AG09309 (cell line): Measurements from ENCODE around the gene GP9.
"Not testable (repeated sequence)": the region's sequence is repeated elsewhere in the genome, so short reads cannot be mapped to it uniquely, and the experiment has no call there.

Experiments
- DNase-seq: peaks from one replicate; pipeline ENCODE4 v3.0.0-alpha.2; 2010; ENCODE audit warnings: low read depth
- H3K4me3 ChIP-seq: 2 replicates; pipeline ENCODE4 v1.5.1; 2011; ENCODE audit warnings: mild to moderate bottlenecking, low read depth, low read length, moderate library complexity; ENCODE audit not compliant: control insufficient read depth
- TF ChIP-seq, protein P1 (sequence below): IDR thresholded peaks from 2 replicates; pipeline ENCODE4 v1.5.1; 2011; ENCODE audit warnings: mild to moderate bottlenecking, low read depth, low read length, inconsistent platforms; ENCODE audit not compliant: insufficient read depth, control insufficient read depth; ENCODE audit errors: missing control alignments

Gene GP9

GRCh38 chr3:129061888-129062834 is 1.6 kb downstream of the GP9 start:
- DNase-seq: no peak
- TF ChIP-seq, protein P1, sequence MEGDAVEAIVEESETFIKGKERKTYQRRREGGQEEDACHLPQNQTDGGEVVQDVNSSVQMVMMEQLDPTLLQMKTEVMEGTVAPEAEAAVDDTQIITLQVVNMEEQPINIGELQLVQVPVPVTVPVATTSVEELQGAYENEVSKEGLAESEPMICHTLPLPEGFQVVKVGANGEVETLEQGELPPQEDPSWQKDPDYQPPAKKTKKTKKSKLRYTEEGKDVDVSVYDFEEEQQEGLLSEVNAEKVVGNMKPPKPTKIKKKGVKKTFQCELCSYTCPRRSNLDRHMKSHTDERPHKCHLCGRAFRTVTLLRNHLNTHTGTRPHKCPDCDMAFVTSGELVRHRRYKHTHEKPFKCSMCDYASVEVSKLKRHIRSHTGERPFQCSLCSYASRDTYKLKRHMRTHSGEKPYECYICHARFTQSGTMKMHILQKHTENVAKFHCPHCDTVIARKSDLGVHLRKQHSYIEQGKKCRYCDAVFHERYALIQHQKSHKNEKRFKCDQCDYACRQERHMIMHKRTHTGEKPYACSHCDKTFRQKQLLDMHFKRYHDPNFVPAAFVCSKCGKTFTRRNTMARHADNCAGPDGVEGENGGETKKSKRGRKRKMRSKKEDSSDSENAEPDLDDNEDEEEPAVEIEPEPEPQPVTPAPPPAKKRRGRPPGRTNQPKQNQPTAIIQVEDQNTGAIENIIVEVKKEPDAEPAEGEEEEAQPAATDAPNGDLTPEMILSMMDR: no peak
- no peak overlapping the region for H3K4me3 ChIP-seq

DNA sequence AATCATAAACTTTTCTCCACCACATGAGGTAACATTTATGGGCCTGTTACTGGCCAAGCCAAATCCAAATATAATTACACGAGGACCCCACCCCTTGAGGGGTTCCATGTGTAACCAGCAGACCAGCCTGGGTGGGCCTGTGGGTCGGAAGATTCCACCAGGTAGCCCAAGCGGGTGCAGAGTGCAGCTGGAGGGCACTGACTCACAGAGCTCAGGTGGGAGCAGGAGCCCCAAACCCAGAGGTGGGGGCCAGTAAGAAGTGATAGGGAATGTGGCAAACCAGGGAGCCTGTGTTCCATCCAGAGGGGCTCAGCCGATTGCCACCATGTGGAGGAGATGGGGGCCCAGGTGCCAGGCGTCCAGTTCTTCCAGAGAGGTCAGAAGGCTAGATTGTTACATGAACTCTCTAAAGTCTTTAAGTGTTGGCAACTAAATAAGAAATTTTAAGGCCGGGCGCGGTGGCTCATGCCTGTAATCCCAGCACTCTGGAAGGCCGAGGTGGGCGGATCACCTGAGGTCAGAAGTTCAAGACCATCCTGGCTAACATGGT is 2.6 kb downstream of the GP9 start:
- H3K4me3 ChIP-seq: no peak overlapping the region
- TF ChIP-seq, protein P1: no peak
- DNase-seq: no peak

DNA sequence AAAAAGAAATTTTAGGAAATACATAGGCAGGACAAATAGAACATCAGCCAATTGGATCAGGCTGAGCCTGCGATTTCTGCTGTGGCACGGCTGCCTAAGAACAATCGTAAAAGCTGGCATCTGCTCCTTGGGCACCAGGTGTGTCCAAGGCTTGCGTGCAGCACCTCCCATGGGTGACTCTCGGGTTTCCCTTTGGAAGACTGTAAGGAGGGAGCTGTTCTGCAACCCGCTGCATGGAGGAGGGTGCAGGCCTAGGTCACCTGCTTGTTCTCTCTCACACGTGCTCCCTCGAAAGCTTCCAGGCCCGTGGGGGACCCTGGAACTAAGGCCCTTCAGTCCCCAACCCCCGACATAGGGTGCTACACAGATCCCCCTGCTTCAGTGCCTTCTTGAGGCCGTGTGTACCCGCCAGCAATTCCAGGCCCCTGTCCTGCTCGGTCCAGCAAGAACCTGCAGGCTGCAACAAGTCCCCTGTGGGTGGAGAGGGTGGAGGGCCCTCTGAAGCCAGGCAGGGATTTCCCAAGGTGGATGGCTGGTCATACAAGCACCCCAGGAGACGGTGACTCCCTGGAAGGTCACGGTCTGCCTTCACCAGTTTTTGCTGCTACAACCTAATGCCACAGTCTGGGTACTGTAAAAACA is 3.4 kb downstream of the GP9 start:
- no peak overlapping the region for H3K4me3 ChIP-seq
- TF ChIP-seq, protein P1: no peak
- no peak for DNase-seq

DNA sequence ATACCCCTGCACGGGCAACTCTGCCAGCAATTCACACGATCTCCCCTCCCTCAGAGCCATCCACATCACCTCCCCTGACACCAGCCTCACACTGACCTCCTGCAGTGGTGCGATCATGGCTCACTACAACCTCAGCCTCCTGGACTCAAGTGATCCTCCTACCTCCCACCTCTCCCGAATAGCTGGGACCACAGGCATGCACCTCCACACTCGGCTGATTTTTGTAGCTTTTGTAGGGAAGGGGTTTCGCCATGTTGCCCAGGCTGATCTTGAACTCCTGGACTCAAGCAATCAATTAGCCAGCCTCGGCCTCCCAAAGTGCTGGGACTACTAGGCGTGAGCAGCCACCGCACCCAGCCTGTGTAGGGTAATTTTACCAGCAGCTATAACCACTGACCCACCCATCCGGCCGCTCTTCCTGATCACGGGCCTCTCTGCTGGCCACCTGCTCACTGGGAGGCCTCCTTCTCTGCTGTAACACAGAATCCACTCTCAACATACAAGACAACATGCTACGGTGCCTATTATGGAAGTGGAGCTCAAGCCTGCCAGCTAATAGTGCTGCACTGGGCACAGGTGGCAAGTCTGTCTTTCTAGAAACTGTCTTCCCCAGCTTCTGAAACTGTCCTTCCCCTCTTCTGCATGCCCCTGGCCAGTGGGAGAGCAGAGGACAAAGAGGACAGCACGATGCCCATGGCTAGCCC is 4.6 kb downstream of the GP9 start:
- no peak overlapping the region for H3K4me3 ChIP-seq
- TF ChIP-seq, protein P1: no peak
- DNase-seq: no peak

- TF ChIP-seq, protein P1: no peak
- no peak for DNase-seq
Measured at GRCh38 chr3:129065720-129066073, 5.1 kb downstream of the GP9 start.

GRCh38 chr3:129067719-129068118 is 7.1 kb downstream of the GP9 start:
- H3K4me3 ChIP-seq, DNase-seq: not testable (repeated sequence)

More at GRCh38 chr3:129065720-129066073, 5.1 kb downstream of the GP9 start:
- no peak overlapping the region for H3K4me3 ChIP-seq
